ENCODE measurements around the gene BRMS1.

BRMS1 gene

GRCh38 chr11:66341502-66342126, 3.3 kb downstream of the BRMS1 start:
- H3K36me3 ChIP-seq: peaks cover 11% of the 10 kb centered on the region; the same call in 1 of the 2 replicates
- H3K4me1 ChIP-seq: peaks cover 7% of the 10 kb centered on the region
- DNase-seq: no peak
- no peak overlapping the region for H3K4me3 ChIP-seq (ENCODE audit: low read depth, low read length)
- H3K27me3 ChIP-seq: no peaks in the 10 kb centered on the region
- no peaks in the 10 kb centered on the region for H3K9me3 ChIP-seq
- TF ChIP-seq CTCF (IDR thresholded peaks at IDR 0.05; ENCODE audit: low read depth, low read length): no peak

GRCh38 chr11:66340596-66341501, 4.1 kb downstream of the BRMS1 start:
- no peak overlapping the region for H3K4me3 ChIP-seq (ENCODE audit: low read depth, low read length)
- DNase-seq: no peak
- H3K4me1 ChIP-seq: peaks cover 13% of the 10 kb centered on the region
- TF ChIP-seq CTCF (IDR thresholded peaks at IDR 0.05; ENCODE audit: low read depth, low read length): no peak
- H3K36me3 ChIP-seq: peaks cover 11% of the 10 kb centered on the region; the same call in 1 of the 2 replicates
- no peaks in the 10 kb centered on the region for H3K9me3 ChIP-seq
- H3K27me3 ChIP-seq: no peaks in the 10 kb centered on the region

GRCh38 chr11:66339686-66340483, 5.0 kb downstream of the BRMS1 start:
- TF ChIP-seq CTCF (IDR thresholded peaks at IDR 0.05; ENCODE audit: low read depth, low read length): no peak
- Histone ChIP-seq H3K36me3 (peaks cover 11% of the 10 kb centered on the region; the same call in 1 of the 2 replicates), H3K9me3 (no peaks in the 10 kb centered on the region), H3K4me3 (ENCODE audit: low read depth, low read length) (no peak overlapping the region), H3K27me3 (no peaks in the 10 kb centered on the region), H3K4me1 (peaks cover 19% of the 10 kb centered on the region)
- no peak for DNase-seq

GRCh38 chr11:66339162-66339675, 5.7 kb downstream of the BRMS1 start:
- no peak for TF ChIP-seq CTCF (IDR thresholded peaks at IDR 0.05; ENCODE audit: low read depth, low read length)
- no peaks in the 10 kb centered on the region for H3K9me3 ChIP-seq
- no peak for DNase-seq
- no peaks in the 10 kb centered on the region for H3K27me3 ChIP-seq
- H3K4me3 ChIP-seq (ENCODE audit: low read depth, low read length): no peak overlapping the region
- peaks cover 19% of the 10 kb centered on the region for H3K4me1 ChIP-seq
- H3K36me3 ChIP-seq: peaks cover 11% of the 10 kb centered on the region; the same call in 1 of the 2 replicates

- H3K36me3 ChIP-seq: peaks cover 11% of the 10 kb centered on the region; the same call in 1 of the 2 replicates
Observed at GRCh38 chr11:66338276-66339161, 6.4 kb downstream of the BRMS1 start.

More at GRCh38 chr11:66338276-66339161, 6.4 kb downstream of the BRMS1 start:
- DNase-seq: no peak
- TF ChIP-seq CTCF (IDR thresholded peaks at IDR 0.05; ENCODE audit: low read depth, low read length): no peak
- H3K4me1 ChIP-seq: peaks cover 19% of the 10 kb centered on the region
- no peaks in the 10 kb centered on the region for H3K9me3 ChIP-seq
- H3K27me3 ChIP-seq: no peaks in the 10 kb centered on the region
- no peak overlapping the region for H3K4me3 ChIP-seq (ENCODE audit: low read depth, low read length)
